CD4-positive, alpha-beta memory T cell (primary cell): Measurements from ENCODE around the gene TMEFF1. TPM values are rescaled to one million over a fixed set of nuclear protein-coding genes. Genes with fewer than 3 reads are reported as not detected.

Experiments used
- CTCF ChIA-PET: fragments of 350-600 bp; sonication (Branson Sonifier 250); formaldehyde crosslinking; loops from one replicate; lab custom pipeline; 2021; ENCODE audit warnings: inconsistent platforms; ENCODE audit not compliant: partially characterized antibody; lab: Charles Lee
- POLR2A ChIA-PET: fragments of 350-600 bp; sonication (Branson Sonifier 250); formaldehyde crosslinking; loops from one replicate; lab custom pipeline; 2021; ENCODE audit not compliant: partially characterized antibody; lab: Charles Lee
- DNase-seq, 5 donors: peaks; one replicate each; pipeline versions ENCODE4 v3.0.0 to v3.0.0-alpha.2; 2020 to 2022; ENCODE audit warnings: mixed read lengths in 1 of 5
- H3K27ac ChIP-seq: one replicate; pipeline ENCODE4 v1.7.0; 2013; ENCODE audit warnings: low read depth, low read length
- H3K27me3 ChIP-seq: 2 replicates; pipeline ENCODE4 v1.7.0; 2013; ENCODE audit warnings: mild to moderate bottlenecking, low read length, moderate library complexity; ENCODE audit not compliant: insufficient read depth
- H3K36me3 ChIP-seq: 2 replicates; pipeline ENCODE4 v1.7.0; 2013; ENCODE audit warnings: mild to moderate bottlenecking, low read length, moderate library complexity; ENCODE audit not compliant: insufficient read depth
- H3K4me1 ChIP-seq: 2 replicates; pipeline ENCODE4 v1.7.0; 2013; ENCODE audit warnings: mild to moderate bottlenecking, low read length, moderate library complexity; ENCODE audit not compliant: insufficient read depth
- H3K4me3 ChIP-seq, 2 donors: one replicate each; pipeline ENCODE4 v1.7.0; 2013; ENCODE audit warnings: low read length in 2 of 2, mild to moderate bottlenecking in 1 of 2
- H3K9me3 ChIP-seq, 2 donors: one replicate each; pipeline ENCODE4 v1.7.0; 2013; ENCODE audit warnings: low read length in 2 of 2, control low read depth in 1 of 2; ENCODE audit not compliant: control insufficient read depth in 1 of 2
- H3K27ac Mint-ChIP-seq, 7 donors: one replicate each; pipeline ENCODE4 v1.8.0; 2020 to 2021; ENCODE audit warnings: mixed read lengths in 7 of 7, mild to moderate bottlenecking in 6 of 7, inconsistent platforms in 3 of 7, moderate library complexity in 3 of 7
- H3K27me3 Mint-ChIP-seq, 2 donors: one replicate each; pipeline ENCODE4 v1.8.0; 2020 to 2021; ENCODE audit warnings: mixed read lengths in 2 of 2
- H3K36me3 Mint-ChIP-seq, 2 donors: one replicate each; pipeline ENCODE4 v1.8.0; 2020 to 2021; ENCODE audit warnings: mixed read lengths in 2 of 2, inconsistent platforms in 1 of 2, mild to moderate bottlenecking in 1 of 2
- H3K4me1 Mint-ChIP-seq, 4 donors: one replicate each; pipeline ENCODE4 v1.8.0; 2020 to 2021; ENCODE audit warnings: mixed read lengths in 4 of 4, mild to moderate bottlenecking in 1 of 4
- H3K4me3 Mint-ChIP-seq, 8 donors: one replicate each; pipeline ENCODE4 v1.8.0; 2020 to 2021; ENCODE audit warnings: mixed read lengths in 8 of 8, mild to moderate bottlenecking in 7 of 8, moderate library complexity in 6 of 8, inconsistent platforms in 3 of 8
- H3K9me3 Mint-ChIP-seq, 8 donors: one replicate each; pipeline ENCODE4 v1.8.0; 2020 to 2021; ENCODE audit warnings: mixed read lengths in 8 of 8, mild to moderate bottlenecking in 5 of 8, inconsistent platforms in 3 of 8, moderate library complexity in 1 of 8
- intact Hi-C: fragments of 100-400 bp; cut with micrococcal nuclease; formaldehyde crosslinking; loops from one replicate; pipeline ENCODE4 v1.15.1; 2023
- polyA plus RNA-seq, 2 donors: library from polyadenylated mRNA; unstranded; fragments of 300-500 nt; fragmentation: Illumina TruSeq; gene quantifications; one replicate each; pipeline ENCODE4 v1.2.3, GENCODE V29; 2021
- total RNA-seq, 2 experiments: library from RNA; stranded (reverse); gene quantifications; one replicate each; pipeline ENCODE4 v1.2.3, GENCODE V29; 2021

TMEFF1 gene
- total and polyA plus RNA-seq, 4 experiments from 2014 or later: not detected

GRCh38 chr9:100428871-100429654 is 43.9 kb upstream of the TMEFF1 start:
- H3K27me3 Mint-ChIP-seq: no peaks in the 10 kb centered on the region
- H3K36me3 ChIP-seq: no peaks in the 10 kb centered on the region
- no peak for DNase-seq
- peaks cover 26% of the 10 kb centered on the region for H3K4me1 ChIP-seq
- ChIA-PET CTCF (interaction anchor here (3.1 kb wide), 1 partner anchor 8 kb away, joined by 22 read pairs; no protein-coding TSS in a partner anchor), POLR2A (no interaction called here)
- intact Hi-C loops: loop anchor here (5.0 kb wide), 3 partner anchors 168 to 607 kb away; partner anchors contain the start of genes ERP44, INVS and NR4A3
- no peaks in the 10 kb centered on the region for H3K27me3 ChIP-seq
- H3K4me1 Mint-ChIP-seq: peaks cover 33 to 52% (median 41%) of the 10 kb centered on the region in 4 donors
- peak overlapping the region in 5 of 8 donors; percentile 2 to 45 (median 24) for H3K4me3 Mint-ChIP-seq
- H3K4me3 ChIP-seq: no peak overlapping the region
- no peak overlapping the region for H3K27ac ChIP-seq
- no peaks in the 10 kb centered on the region for H3K9me3 ChIP-seq
- peak overlapping the region; percentile 0 to 71 (median 27) for H3K27ac Mint-ChIP-seq
- H3K36me3 Mint-ChIP-seq: peaks cover 0 to 8% of the 10 kb centered on the region in 2 donors
- H3K9me3 Mint-ChIP-seq: no peaks in the 10 kb centered on the region

GRCh38 chr9:100430286-100430940 is 42.5 kb upstream of the TMEFF1 start:
- Mint-ChIP-seq H3K27ac (peak overlapping the region in 4 of 7 donors; percentile 0 to 79 (median 10)), H3K4me3 (peak overlapping the region in 2 of 8 donors; percentile 15 to 20), H3K27me3 (no peaks in the 10 kb centered on the region), H3K4me1 (peaks cover 35 to 51% (median 45%) of the 10 kb centered on the region in 4 donors), H3K9me3 (no peaks in the 10 kb centered on the region), H3K36me3 (peaks cover 0 to 8% of the 10 kb centered on the region in 2 donors)
- intact Hi-C loops: loop anchor here (10.0 kb wide), 1 partner anchor 1636 kb away; the partner anchor contains the start of gene ANKS6
- DNase-seq: no peak
- Histone ChIP-seq H3K9me3 (no peaks in the 10 kb centered on the region), H3K27ac (no peak overlapping the region), H3K4me3 (no peak overlapping the region), H3K36me3 (no peaks in the 10 kb centered on the region), H3K4me1 (peaks cover 26% of the 10 kb centered on the region), H3K27me3 (no peaks in the 10 kb centered on the region)
- ChIA-PET CTCF (interaction anchor here (0.7 to 3.1 kb wide), 3 partner anchors 7 to 33 kb away, joined by 3 to 22 read pairs (median 3); no protein-coding TSS in a partner anchor), POLR2A (interaction anchor here (1.0 kb wide), 1 partner anchor 16 kb away, joined by 3 read pairs; no protein-coding TSS in a partner anchor)

DNA sequence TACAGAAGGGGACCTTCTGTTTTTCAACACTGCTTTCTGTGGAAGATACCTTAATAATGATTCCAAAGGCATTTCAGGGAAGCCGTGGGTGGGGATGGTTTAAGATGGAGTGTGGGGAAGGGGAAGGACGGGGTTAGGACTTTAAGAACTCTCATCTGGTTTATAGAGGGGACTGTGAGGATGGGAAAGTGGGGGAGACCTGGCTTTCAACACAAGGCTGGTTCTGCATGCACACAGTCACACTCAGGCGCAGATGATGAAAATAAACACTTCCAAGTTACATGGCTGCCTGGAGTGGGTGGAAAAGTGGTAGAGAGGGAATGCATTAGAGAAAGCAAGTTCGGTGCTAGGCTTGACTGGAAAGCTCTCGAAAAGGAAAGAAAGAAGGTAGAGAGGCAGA is 41.1 kb upstream of the TMEFF1 start:
- no peaks in the 10 kb centered on the region for H3K36me3 Mint-ChIP-seq
- H3K27me3 ChIP-seq: no peaks in the 10 kb centered on the region
- no peak overlapping the region for H3K4me3 Mint-ChIP-seq
- no peak overlapping the region for H3K27ac ChIP-seq
- H3K4me3 ChIP-seq: no peak overlapping the region
- H3K9me3 Mint-ChIP-seq: no peaks in the 10 kb centered on the region
- peak overlapping the region in 2 of 7 donors; percentile 8 to 53 for H3K27ac Mint-ChIP-seq
- ChIA-PET POLR2A (interaction anchor here (1.0 kb wide), 1 partner anchor 18 kb away, joined by 3 read pairs; no protein-coding TSS in a partner anchor), CTCF (no interaction called here)
- H3K36me3 ChIP-seq: no peaks in the 10 kb centered on the region
- H3K4me1 ChIP-seq: peaks cover 17% of the 10 kb centered on the region
- H3K4me1 Mint-ChIP-seq: peaks cover 29 to 37% (median 37%) of the 10 kb centered on the region in 4 donors
- H3K9me3 ChIP-seq: no peaks in the 10 kb centered on the region
- H3K27me3 Mint-ChIP-seq: no peaks in the 10 kb centered on the region
- intact Hi-C loops: loop anchor here (10.0 kb wide), 1 partner anchor 1637 kb away; the partner anchor contains the start of gene ANKS6
- DNase-seq: no peak

DNA sequence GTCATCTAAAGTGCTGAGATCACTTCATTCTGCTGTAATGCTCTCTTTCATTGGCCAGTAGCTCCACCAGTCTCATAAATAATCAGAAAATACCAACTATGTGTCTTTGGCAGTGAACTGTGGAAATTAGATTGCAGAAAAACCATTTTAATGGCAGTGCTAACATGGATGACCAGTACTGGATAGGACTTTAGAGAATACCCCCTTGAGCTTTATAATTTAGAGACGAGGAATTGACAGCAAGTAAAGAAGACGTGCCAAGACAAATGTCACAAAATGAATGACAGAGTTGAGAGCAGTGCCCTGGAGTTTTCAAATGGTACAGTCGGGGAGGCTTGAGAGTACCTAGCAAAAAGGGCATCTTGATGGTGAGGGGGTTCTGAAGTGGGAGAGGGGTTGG is 40.2 kb upstream of the TMEFF1 start:
- H3K27ac Mint-ChIP-seq: no peak overlapping the region

GRCh38 chr9:100436571-100436970 is 36.4 kb upstream of the TMEFF1 start:
- no peaks in the 10 kb centered on the region for H3K4me1 ChIP-seq
- H3K9me3 ChIP-seq: no peaks in the 10 kb centered on the region
- no peak overlapping the region for H3K27ac ChIP-seq
- peaks cover 0 to under 1% of the 10 kb centered on the region in 2 donors for H3K36me3 Mint-ChIP-seq
- no peak for DNase-seq
- H3K27ac Mint-ChIP-seq: peak overlapping the region in 1 of 7 donors; percentile 25
- no peak overlapping the region for H3K4me3 ChIP-seq
- intact Hi-C loops: loop anchor here (5.0 to 10.0 kb wide), 3 partner anchors 64 to 1642 kb away; partner anchors contain the start of gene ANKS6
- H3K4me1 Mint-ChIP-seq: peaks cover 4 to 21% (median 16%) of the 10 kb centered on the region in 4 donors
- no peaks in the 10 kb centered on the region for H3K9me3 Mint-ChIP-seq
- ChIA-PET POLR2A (no interaction called here), CTCF (interaction anchor here (0.9 to 4.7 kb wide), 10 partner anchors 8 to 115 kb away, joined by 3 to 26 read pairs (median 8); partner anchors contain the start of gene TEX10)
- H3K4me3 Mint-ChIP-seq: no peak overlapping the region
- no peaks in the 10 kb centered on the region for H3K27me3 ChIP-seq
- H3K27me3 Mint-ChIP-seq: no peaks in the 10 kb centered on the region
- no peaks in the 10 kb centered on the region for H3K36me3 ChIP-seq

More for the DNA sequence above, 40.2 kb upstream of the TMEFF1 start:
- no peak for DNase-seq
- Histone ChIP-seq H3K9me3 (no peaks in the 10 kb centered on the region), H3K4me1 (peaks cover 16% of the 10 kb centered on the region), H3K4me3 (no peak overlapping the region), H3K36me3 (no peaks in the 10 kb centered on the region), H3K27ac (no peak overlapping the region), H3K27me3 (no peaks in the 10 kb centered on the region)
- Mint-ChIP-seq H3K4me3 (no peak overlapping the region), H3K27me3 (no peaks in the 10 kb centered on the region), H3K4me1 (peaks cover 28 to 39% (median 33%) of the 10 kb centered on the region in 4 donors), H3K36me3 (no peaks in the 10 kb centered on the region), H3K9me3 (no peaks in the 10 kb centered on the region)
- ChIA-PET POLR2A (no interaction called here), CTCF (interaction anchor here (0.7 to 1.0 kb wide), 2 partner anchors 10 to 11 kb away, joined by 3 read pairs; no protein-coding TSS in a partner anchor)
- intact Hi-C loops: loop anchor here (10.0 kb wide), 1 partner anchor 1638 kb away; the partner anchor contains the start of gene ANKS6

DNA sequence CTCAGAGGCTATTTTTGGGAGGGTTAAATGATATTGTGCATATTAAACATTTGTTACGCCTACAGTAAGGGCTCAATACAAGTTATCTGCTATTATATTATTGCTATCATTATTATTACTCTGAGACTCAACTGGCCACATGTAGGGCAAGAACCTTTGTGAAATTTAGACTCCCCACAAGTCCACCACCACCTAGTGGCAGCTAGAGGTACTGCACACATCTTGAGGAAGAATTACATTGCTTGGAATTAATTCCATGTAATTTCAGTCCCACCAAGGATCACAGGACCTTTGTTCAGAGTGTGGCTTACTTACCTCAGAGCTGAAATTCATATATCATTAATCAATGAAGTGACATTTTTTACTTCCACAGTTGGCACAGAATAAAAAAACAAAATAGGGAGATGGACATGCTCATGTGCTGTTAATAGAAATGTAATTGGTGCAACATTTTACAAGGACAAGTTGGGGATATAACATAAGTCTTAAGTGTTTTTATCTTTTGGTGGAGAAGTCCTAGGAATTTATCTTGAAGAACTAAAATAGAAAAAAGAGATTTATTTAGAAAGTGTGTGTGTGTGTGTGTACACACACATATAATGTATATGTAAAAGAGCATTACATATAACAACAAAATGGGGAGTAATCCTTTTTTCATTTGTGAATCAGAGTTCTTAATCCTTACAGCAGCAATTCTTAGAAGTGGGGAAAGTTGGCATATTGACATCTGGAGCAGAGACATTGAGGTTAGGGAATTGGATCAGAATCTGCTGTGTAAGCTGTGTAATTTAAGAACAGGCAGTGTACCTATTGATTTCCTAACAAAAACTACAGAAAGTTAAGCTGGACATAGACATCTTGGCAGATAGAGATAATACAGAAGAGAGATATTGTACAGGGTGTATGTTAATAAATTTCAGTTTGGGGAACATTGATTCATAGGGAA is 34.8 kb upstream of the TMEFF1 start:
- peaks cover 5 to 6% of the 10 kb centered on the region in 2 donors for H3K36me3 Mint-ChIP-seq
- POLR2A ChIA-PET: no interaction called here
- H3K36me3 ChIP-seq: no peaks in the 10 kb centered on the region
- peak; percentile 52 to 69 (median 60) for DNase-seq
- intact Hi-C loops: loop anchor here (1.0 to 10.0 kb wide), 4 partner anchors 66 to 1643 kb away; partner anchors contain the start of gene ANKS6
- no peak overlapping the region for H3K4me3 ChIP-seq
- H3K27me3 Mint-ChIP-seq: no peaks in the 10 kb centered on the region
- H3K4me3 Mint-ChIP-seq: no peak overlapping the region
- CTCF ChIA-PET: interaction anchor here (0.6 to 4.7 kb wide), 15 partner anchors 8 to 151 kb away, joined by 3 to 26 read pairs (median 7); partner anchors contain the start of gene TEX10
- peaks cover 0 to 13% (median 12%) of the 10 kb centered on the region in 4 donors for H3K4me1 Mint-ChIP-seq
- H3K27me3 ChIP-seq: no peaks in the 10 kb centered on the region
- no peaks in the 10 kb centered on the region for H3K4me1 ChIP-seq
- no peaks in the 10 kb centered on the region for H3K9me3 Mint-ChIP-seq
- no peaks in the 10 kb centered on the region for H3K9me3 ChIP-seq
- no peak overlapping the region for H3K27ac Mint-ChIP-seq
- H3K27ac ChIP-seq: no peak overlapping the region
